ENCODE data around the gene FXYD3.

The FXYD3 gene

DNA sequence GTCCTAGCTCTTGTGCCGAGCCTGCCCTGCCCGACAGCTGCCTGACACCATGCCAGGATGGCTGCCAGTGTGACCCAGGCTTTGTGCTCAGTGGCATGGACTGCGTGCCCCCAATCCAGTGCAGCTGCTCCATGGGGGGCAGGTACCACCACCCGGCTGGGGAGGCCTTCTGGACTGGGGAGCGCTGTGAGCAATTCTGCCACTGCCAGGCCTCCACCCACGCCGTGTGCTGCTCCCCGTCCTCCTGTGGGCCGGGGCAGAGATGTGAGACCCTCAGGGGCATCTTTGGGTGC, 9.4 kb upstream of the FXYD3 start:
- DNase-seq (ENCODE audit: low read depth, low spot score): no peak

DNA sequence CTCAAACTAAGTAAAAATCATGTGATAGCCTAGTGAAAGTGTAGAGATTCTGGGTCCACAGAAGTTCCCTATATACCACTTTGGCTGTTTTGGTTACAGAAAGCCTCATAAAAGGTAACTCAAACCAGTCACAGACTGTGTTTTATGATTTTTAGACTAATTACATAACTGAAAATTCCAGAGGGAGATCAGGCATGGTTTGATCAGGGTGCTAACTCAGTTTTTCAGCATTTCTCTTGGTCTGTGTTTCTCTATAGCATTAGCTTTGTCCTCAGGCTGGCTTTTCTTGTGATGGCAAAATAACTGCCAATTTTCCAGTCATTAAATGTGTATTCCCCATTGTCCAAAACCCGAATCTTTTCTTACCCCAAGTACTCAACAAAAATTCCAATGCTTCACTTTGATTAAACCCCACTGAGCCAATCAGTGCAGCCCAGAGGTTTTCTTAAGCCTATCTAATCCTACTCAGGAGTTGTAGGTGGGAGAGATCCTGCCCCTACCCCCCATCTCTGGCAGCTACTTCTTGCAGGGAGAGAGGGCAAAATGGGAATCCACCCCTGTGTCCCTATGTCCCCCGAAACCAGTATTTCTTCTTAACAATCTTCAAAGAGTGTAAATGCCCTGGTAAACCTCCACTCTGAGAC, 8.6 kb upstream of the FXYD3 start:
- DNase-seq (ENCODE audit: low read depth, low spot score): no peak

DNA sequence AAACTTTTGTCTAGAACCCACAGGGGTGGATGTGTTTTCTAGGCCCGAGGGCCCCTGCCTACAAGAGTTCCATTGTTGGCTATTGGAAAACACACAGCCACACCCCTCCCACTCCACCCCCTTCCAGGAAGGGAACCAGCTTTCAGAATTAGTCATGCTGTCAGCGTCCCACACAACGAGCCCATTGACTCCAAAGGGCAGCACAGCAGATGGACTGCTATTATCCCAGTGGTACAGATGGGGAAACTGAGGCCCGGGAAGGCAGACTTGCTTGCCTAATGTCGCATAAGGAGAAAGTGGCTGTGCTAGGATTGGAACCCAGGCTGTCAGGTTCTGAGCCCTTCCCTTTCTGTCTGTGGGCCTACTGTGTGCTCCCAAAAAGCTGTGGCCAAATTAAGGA, 8.1 kb upstream of the FXYD3 start:
- DNase-seq (ENCODE audit: low read depth, low spot score): no peak

DNA sequence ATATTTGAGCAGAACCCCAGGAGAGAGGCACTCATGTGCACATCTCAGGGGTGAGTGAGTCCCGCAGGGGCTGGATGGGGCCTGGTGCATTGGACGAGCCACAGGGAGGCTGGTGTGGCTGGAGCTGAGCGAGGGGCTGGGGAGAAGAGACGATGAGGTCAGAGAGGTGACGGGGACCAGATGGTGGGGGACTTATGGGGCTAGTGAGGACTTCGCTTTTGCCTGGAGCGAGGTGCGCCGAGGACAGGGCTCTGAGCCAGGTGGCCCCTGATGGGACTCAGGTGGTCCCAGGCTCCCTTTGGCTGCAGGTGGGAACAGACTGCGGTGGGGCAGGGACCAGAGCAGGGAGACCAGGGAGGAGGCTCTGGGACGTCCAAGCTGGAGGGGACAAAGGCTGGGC, 6.9 kb upstream of the FXYD3 start:
- DNase-seq (ENCODE audit: low read depth, low spot score): no peak

DNA sequence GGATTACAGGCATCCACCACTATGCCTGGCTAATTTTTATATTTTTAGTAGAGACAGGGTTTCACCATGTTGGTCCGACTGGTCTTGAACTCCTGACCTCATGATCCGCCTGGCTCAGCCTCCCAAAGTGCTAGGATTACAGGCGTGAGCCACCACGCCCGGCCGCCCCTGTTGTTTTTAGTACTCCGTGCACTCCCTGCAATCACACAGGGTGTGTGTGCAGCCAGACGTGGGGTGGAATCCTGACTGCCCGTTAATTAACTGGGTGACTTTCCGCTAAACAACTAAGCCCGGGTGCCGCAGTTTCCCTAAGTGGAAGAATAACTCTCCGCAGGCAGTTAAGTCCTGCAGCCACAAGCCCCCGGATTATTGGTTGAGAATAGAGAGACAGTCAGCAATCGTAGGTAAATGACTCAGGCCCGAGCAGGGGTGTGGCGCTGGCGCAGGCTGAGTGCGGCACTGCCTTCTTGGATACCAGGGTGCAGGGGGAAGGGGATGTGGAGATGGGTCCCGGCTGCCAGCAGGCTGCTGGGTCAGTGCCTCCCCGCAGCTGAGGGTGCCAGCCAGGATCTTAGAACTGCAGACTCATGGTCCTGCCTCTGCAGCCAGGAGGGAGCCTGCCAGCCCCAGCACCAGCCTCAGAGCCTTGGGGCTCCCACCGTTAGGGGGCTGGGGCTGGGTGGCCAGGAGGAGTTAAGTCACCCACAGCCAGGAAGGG, 6.1 kb upstream of the FXYD3 start:
- no peak for DNase-seq (ENCODE audit: low read depth, low spot score)

DNA sequence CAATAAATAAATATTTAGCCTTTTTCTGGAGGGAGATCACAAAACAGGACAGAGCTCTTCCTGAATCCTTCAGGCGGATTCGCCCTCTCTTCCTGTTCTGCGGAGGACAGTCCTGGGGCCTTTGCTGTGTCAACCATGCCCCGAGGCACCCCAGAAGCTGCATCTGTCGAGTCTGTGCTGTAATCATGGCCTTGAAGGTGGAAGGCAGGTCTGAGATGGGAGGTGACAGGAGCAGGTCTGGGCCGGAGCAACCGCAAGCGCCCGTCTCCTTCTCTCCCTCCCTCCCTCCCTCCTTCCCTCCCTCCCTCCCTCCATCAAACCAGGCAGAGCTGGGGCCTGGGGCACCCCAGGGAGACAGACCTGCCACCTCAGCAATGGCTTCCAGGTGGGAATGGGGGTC, 4.6 kb upstream of the FXYD3 start:
- DNase-seq (ENCODE audit: low read depth, low spot score): no peak

DNA sequence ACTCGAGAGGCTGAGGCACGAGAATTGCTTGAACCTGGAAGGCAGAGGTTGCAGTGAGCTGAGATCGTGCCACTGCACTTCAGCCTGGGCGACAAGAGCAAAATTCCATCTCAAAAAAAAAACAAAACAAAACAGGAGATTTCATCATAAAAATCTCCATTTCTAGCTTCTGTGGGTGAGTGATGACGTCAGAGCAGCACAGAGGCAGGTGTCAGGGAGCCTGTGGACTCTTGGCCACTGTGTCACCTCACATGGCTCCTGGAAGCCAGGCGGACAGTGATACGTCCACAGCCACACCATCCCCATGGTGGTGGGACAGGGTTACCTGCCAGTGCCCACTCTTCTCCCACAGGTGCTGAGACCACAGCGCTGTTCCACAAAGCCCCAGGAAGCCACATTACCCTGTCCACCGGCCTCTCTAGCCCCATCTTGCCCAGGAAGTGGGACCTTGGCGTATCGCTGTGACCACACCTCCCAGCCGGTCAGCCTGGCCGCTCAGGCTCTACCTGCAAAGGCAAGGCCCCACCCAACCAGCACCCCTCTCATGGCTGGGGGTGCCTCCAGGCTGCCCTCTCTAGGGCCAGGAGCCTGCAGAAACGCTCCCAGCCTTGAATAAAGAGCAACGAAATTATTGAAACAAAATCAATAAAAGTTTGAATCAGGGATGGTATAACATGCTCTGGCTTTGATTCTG, 2.5 kb upstream of the FXYD3 start:
- no peak for DNase-seq (ENCODE audit: low read depth, low spot score)

DNA sequence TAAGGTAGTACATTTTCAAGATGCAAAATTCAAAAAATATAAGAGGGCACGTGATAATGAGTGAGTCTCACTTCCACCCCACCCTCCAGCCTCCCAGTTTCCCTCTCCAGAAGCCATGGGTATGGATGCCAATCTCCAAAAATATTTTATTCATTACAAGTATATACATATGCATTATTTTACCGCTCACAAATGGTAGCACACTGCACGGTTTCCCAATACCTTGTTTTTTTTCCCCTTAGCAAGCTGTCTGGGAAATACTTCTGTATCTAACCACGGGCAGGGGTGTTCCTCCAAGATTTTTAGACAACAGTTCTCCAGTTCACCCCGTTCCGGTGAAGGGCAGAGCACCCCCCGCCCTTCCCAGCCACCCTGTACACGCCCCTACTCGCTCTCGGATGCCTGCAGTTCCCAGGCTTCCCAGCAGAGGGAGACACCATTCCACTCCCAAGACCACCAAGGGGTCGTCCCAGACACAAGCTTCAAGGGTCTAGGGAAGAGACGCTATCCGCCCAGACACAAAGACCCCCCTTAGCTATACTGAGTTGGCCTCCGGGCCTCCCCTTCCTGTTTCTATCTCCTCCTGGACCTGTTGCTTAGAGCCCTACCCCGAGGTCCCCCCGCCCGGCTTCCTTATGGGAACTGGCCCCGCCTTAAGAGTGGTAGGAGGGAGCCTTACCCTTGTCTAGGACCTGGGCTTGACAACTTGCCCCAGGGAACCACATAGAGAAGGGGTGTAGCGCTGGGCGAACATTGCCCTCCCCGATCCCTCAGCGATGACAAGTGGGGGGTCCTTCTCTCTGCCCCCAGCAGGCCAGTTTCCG, 1.1 kb upstream of the FXYD3 start:
- DNase-seq (ENCODE audit: low read depth, low spot score): peak; percentile 31

DNA sequence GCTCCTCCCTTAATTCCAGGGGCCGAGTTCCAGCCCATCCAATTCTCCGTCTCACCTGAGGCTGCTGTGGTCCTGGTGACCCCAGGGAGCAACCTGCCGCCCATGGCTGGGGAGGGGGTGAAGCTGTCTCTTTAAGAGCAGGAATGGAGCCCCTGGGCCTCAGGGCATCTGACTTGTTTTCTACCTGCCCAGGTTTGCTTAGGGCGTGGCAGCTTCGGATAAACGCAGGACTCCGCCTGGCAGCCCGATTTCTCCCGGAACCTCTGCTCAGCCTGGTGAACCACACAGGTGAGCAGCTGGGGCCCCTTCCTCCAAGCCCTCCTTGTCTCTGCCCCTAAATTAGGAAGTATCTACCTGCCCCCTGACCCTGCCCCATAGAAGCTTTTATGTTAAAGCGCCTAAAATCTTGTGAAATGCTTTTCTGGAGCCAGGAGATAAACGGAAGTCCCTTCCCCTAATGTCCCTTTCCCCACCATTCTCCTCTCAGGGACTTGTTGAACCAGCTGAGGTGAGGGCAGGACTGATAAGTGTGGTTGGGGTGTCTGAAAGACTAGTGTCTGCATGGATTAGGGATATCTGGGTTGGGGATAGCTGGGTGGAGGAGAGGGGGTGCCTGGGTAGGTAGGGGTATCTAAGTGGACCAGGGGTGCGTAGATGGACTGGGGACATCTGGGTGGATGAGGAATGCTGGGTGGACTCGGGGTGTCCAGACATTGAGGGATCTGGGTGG, 614 bp downstream of the FXYD3 start:
- DNase-seq (ENCODE audit: low read depth, low spot score): no peak

DNA sequence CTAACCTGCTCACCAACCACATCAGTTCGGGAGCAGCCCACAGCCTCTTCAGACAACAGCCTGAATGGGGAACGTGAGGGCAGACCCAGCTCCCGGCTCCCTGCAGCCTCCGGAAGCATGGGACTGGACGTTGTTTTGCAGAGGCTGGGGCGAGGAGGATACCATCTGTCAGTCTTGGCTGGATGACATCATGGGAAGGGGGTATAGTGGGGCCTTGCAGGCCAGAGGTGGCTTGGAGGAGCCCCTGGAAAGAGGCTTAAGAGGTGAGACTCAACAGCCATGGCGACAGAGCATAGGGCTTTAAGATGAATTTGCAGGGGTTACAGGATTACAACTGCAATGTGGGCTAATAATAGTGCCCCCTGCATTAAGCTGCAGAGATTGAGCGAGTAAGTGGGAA, 1.5 kb downstream of the FXYD3 start:
- DNase-seq (ENCODE audit: low read depth, low spot score): no peak

DNA sequence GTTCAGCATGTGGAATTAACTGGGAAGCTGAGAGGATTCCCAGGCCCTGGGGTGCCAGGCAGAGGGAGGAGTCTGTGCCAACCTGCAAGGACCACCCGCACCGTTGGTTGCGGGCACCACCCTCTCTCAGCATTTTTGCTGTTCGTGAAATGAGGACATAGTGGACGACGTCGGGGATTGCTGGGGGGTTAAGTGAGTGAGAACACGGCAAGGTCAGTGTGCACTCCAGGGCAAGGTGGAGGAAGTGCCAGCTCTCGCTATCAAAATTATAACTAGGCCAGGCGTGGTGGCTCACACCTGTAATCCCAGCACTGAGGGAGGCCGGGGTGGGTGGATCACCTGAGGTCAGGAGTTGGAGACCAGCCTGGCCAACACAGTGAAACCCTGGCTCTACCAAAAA, 2.2 kb downstream of the FXYD3 start:
- DNase-seq (ENCODE audit: low read depth, low spot score): no peak

DNA sequence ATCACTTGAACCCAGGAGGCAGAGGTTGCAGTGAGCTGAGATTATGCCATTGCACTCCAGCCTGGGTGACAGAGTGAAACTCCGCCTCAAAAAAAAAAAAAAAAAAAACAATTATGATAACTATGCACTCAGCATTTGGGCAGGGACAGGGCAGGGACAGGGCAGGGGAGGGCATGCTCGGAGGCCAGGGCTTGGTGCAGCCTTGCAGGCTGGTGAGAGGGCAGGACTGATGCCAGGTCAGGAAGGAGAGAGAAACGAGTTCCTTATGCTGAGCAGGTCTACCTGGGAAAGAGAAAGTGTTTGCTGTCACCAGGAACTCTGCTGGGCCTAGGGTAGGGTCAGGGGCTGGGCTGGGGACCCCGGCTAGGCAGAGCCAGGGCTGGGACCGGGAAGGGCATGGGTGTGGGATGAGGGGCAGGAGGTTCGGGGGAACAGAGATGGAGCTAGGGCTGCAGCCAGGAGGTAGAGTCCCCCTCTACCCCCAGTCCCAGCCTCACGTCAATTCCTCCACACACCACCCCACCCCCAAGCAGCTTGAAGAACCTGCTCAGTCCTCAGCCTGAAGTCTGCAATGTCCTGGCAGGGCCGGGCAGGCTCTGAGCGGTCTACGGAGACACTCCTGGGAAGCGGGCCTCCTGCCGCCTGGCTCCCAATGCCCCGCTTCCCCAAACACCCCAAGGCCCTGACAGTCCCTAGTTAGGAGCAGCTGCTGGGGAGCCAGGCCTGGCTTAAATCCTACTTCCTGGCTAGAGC, 2.8 kb downstream of the FXYD3 start:
- DNase-seq (ENCODE audit: low read depth, low spot score): no peak

DNA sequence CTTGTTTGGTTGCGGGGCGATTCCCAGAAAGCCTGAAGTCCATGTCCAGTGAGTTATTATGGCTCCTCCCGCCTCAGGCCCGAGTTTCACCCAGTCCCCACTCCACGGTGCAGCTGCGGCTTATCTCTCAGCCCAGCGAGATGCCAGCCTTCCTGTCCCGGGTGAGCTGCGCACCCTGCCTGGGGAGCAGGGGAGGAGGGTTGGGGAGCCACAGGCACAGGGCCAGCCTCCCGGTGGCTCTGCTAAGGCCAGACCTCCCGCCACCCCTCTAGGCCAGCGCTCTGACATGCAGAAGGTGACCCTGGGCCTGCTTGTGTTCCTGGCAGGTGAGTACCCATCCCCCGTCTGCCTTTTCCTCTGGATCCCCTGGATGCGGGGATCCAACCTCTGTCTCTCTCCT, 3.5 kb downstream of the FXYD3 start:
- no peak for DNase-seq (ENCODE audit: low read depth, low spot score)

DNA sequence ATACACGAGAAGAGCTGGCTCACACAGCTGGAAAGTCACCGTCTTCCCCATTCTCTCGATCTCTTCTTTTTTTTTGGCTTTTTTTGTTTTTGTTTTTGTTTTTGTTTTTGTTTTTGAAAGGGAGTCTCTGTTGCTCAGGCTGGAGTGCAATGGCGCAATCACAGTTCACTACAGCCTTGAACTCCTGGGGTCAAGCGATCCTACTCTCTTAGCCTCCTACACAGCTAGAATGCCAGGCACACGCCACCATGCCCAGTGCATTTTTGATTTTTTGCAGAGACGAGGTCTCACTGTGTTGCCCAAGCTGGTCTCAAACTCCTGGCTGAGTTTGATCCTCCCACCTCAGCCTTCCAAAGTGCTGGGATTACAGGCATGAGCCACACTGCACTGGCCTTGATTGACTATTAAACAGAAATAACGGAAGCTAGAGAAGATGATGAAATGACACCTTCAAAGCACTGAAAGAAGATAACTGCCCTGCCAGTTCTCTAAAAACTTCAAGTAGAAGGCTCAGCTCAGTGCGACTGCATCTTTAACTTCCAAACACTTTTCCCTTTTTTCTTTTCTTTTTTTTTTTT, 4.0 kb downstream of the FXYD3 start:
- DNase-seq (ENCODE audit: low read depth, low spot score): no peak

DNA sequence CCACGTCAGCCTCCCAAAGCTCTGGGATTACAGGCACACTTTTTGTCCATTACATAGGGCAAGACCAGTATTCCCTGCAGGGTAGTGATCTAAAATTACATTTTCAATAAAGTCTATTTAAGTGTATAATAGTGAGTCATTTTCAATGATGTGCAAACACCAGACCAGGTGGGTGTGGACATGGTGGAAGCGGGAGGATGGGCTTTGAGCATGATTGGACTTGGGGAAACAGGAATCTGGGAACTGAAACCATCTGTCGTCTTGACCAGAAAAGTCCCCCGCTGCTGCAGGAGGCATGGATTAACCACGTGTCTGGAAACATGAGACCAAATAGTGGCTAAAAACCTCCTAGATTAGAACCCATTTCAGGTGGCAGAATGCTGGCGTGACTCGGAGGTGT, 4.9 kb downstream of the FXYD3 start:
- DNase-seq (ENCODE audit: low read depth, low spot score): peak; percentile 52

DNA sequence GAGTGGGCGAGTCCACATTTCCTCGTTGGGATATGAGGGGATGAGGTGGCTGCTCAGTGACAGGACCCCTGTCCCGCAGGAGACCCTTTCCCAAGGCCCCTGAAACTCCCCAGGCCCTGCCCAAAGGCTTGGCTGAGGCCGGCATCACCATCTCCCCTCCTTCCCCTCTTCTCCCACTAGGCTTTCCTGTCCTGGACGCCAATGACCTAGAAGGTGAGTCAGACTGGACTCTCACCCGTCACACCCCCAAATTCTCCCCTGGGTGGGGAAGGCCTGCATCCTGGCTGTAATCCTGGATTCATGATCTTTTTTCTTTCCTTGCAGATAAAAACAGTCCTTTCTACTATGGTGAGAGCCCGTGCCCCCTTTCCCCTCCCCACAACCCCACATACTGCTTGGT, 5.3 kb downstream of the FXYD3 start:
- no peak for DNase-seq (ENCODE audit: low read depth, low spot score)

DNA sequence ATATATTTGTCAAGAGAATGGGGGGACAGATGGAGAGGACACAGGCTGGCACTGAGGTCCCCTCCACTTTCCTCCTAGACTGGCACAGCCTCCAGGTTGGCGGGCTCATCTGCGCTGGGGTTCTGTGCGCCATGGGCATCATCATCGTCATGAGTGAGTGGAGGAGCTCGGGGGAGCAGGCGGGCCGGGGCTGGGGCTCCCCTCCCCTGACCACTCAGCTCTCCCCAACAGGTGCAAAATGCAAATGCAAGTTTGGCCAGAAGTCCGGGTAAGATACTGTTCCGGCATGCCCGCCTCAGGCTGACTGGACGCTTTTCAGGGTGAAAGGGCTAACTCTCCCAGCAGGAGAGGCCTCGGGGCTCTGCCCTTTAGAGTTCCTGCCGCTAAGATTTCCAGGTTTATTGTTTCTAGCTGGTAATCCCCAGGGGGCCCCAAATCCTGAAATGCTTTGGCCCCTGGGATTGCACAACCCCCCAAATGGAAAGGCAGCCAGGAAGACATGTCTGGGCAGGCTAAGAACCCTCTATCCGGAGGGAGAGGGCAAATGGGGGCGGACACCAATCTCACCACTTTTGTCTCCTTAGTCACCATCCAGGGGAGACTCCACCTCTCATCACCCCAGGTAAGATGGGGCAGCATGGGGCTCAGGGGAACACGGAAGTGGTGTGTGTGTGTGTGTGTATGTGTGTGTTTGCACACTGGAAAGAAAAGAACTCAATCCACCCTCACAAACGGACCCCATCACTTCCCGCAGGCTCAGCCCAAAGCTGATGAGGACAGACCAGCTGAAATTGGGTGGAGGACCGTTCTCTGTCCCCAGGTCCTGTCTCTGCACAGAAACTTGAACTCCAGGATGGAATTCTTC, 7.3 kb downstream of the FXYD3 start:
- no peak for DNase-seq (ENCODE audit: low read depth, low spot score)

DNA sequence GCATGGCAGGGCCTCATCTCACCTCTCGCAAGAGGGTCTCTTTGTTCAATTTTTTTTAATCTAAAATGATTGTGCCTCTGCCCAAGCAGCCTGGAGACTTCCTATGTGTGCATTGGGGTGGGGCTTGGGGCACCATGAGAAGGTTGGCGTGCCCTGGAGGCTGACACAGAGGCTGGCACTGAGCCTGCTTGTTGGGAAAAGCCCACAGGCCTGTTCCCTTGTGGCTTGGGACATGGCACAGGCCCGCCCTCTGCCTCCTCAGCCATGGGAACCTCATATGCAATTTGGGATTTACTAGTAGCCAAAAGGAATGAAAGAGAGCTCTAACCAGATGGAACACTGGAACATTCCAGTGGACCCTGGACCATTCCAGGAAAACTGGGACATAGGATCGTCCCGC, 8.0 kb downstream of the FXYD3 start:
- DNase-seq (ENCODE audit: low read depth, low spot score): no peak

All from smooth muscle cell of the brain vasculature (primary cell).